ENCODE results near the gene HPX. TPM values are rescaled to one million over a fixed set of nuclear protein-coding genes. Genes with fewer than 3 reads are reported as not detected.

HPX gene
- total and polyA plus RNA-seq, 2 of the 13 experiments (the other 11 are each of a cell fraction or from before 2014, with no cell fraction given), result 9.2 to 57.4 TPM

DNA sequence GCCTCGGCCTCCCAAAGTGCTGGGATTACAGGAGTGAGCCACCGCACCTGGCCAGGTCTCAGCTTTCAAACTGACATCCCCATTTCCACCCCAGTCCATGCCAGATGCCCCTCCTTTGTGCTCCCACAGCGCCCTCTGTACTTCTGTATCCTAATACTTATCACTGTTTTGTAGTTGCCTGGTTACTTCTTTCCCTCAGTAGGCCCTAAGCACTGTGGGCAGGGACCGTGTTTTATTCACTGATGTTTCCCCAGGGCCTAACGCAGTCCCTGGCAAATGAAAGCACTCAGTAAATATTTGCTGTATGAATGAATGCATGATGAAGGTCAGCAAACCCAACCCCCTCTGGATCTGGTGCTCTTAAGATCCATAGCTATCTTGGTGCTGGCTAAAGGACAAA lies 35.1 kb upstream of the HPX start:
- Histone ChIP-seq H3K4me1 (ENCODE audit: insufficient read depth, low read length) (peaks cover 52% of the 10 kb centered on the region), H3K27ac (ENCODE audit: extremely low read length, insufficient read depth, low read length) (peak overlapping the region; percentile 30), H3K36me3 (replicated peaks in 1 of 2; ENCODE audit: control insufficient read depth in 1 of 2, insufficient read depth in 2 of 2, low read length in 2 of 2) (peaks cover 9 to 25% of the 10 kb centered on the region in 2 experiments), H3K27me3 (ENCODE audit: control insufficient read depth in 1 of 2, insufficient read depth in 2 of 2, low read length in 2 of 2) (no peaks in the 10 kb centered on the region; a peak in 2 of 5 replicates), H3K9ac (ENCODE audit: insufficient read depth, low read depth, low read length) (no peak overlapping the region), H4K20me1 (ENCODE audit: insufficient read depth, low read length) (no peaks in the 10 kb centered on the region; the same call in 1 of the 2 replicates), H3K4me3 (replicated peaks in 1 of 3; ENCODE audit: insufficient read depth in 1 of 3, low read depth in 2 of 3, low read length in 3 of 3) (no peak overlapping the region), H3K9me3 (ENCODE audit: low read length) (no peaks in the 10 kb centered on the region), H3K79me2 (ENCODE audit: insufficient read depth, low read length) (peaks cover 15% of the 10 kb centered on the region), H2AFZ (ENCODE audit: low read length) (no peak overlapping the region), H3K4me2 (ENCODE audit: low read depth, low read length) (no peak overlapping the region)
- CTCF ChIA-PET (ENCODE audit: low intra/inter-chr PET ratio, low total read pairs), result no interaction called here
- TF ChIP-seq RFXANK (CRISPR knock-in tag; IDR thresholded peaks at IDR 0.05), result no peak
- no peak for TF ChIP-seq POGZ (CRISPR knock-in tag; IDR thresholded peaks at IDR 0.05)
- TF ChIP-seq, protein P1, sequence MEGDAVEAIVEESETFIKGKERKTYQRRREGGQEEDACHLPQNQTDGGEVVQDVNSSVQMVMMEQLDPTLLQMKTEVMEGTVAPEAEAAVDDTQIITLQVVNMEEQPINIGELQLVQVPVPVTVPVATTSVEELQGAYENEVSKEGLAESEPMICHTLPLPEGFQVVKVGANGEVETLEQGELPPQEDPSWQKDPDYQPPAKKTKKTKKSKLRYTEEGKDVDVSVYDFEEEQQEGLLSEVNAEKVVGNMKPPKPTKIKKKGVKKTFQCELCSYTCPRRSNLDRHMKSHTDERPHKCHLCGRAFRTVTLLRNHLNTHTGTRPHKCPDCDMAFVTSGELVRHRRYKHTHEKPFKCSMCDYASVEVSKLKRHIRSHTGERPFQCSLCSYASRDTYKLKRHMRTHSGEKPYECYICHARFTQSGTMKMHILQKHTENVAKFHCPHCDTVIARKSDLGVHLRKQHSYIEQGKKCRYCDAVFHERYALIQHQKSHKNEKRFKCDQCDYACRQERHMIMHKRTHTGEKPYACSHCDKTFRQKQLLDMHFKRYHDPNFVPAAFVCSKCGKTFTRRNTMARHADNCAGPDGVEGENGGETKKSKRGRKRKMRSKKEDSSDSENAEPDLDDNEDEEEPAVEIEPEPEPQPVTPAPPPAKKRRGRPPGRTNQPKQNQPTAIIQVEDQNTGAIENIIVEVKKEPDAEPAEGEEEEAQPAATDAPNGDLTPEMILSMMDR (CRISPR knock-in tag; IDR thresholded peaks at IDR 0.05), result peak; percentile 29; the same call in 1 of the 2 replicates
- no peak for TF ChIP-seq BHLHE40 (IDR thresholded peaks at IDR 0.05; ENCODE audit: low read length)
- no peak for TF ChIP-seq ARNT (IDR thresholded peaks at IDR 0.05)
- TF ChIP-seq JUN (CRISPR knock-in tag; IDR thresholded peaks at IDR 0.05), result no peak
- TF ChIP-seq, protein P2, sequence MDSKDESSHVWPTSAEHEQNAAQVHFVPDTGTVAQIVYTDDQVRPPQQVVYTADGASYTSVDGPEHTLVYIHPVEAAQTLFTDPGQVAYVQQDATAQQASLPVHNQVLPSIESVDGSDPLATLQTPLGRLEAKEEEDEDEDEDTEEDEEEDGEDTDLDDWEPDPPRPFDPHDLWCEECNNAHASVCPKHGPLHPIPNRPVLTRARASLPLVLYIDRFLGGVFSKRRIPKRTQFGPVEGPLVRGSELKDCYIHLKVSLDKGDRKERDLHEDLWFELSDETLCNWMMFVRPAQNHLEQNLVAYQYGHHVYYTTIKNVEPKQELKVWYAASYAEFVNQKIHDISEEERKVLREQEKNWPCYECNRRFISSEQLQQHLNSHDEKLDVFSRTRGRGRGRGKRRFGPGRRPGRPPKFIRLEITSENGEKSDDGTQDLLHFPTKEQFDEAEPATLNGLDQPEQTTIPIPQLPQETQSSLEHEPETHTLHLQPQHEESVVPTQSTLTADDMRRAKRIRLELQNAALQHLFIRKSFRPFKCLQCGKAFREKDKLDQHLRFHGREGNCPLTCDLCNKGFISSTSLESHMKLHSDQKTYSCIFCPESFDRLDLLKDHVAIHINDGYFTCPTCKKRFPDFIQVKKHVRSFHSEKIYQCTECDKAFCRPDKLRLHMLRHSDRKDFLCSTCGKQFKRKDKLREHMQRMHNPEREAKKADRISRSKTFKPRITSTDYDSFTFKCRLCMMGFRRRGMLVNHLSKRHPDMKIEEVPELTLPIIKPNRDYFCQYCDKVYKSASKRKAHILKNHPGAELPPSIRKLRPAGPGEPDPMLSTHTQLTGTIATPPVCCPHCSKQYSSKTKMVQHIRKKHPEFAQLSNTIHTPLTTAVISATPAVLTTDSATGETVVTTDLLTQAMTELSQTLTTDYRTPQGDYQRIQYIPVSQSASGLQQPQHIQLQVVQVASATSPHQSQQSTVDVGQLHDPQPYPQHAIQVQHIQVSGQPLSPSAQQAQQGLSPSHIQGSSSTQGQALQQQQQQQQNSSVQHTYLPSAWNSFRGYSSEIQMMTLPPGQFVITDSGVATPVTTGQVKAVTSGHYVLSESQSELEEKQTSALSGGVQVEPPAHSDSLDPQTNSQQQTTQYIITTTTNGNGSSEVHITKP (CRISPR knock-in tag; IDR thresholded peaks at IDR 0.05; ENCODE audit: low read depth), result no peak
- TF ChIP-seq, protein P3, sequence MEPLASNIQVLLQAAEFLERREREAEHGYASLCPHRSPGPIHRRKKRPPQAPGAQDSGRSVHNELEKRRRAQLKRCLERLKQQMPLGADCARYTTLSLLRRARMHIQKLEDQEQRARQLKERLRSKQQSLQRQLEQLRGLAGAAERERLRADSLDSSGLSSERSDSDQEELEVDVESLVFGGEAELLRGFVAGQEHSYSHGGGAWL (CRISPR knock-in tag; IDR thresholded peaks at IDR 0.05), result no peak
- TF ChIP-seq ONECUT2 (CRISPR knock-in tag; IDR thresholded peaks at IDR 0.05), result no peak
- TF ChIP-seq ZNF605 (CRISPR knock-in tag; IDR thresholded peaks at IDR 0.05), result no peak
- TF ChIP-seq ESRRA (CRISPR knock-in tag; IDR thresholded peaks at IDR 0.05; ENCODE audit: low read depth), result no peak
- peak; percentile 17; the same call in 1 of the 2 replicates for TF ChIP-seq RFX1 (IDR thresholded peaks at IDR 0.05)
- no peak for TF ChIP-seq ZNF546 (CRISPR knock-in tag; conservative IDR thresholded peaks at IDR 0.05)
- no peak for TF ChIP-seq SMARCC2 (IDR thresholded peaks at IDR 0.05)
- TF ChIP-seq, protein P4, sequence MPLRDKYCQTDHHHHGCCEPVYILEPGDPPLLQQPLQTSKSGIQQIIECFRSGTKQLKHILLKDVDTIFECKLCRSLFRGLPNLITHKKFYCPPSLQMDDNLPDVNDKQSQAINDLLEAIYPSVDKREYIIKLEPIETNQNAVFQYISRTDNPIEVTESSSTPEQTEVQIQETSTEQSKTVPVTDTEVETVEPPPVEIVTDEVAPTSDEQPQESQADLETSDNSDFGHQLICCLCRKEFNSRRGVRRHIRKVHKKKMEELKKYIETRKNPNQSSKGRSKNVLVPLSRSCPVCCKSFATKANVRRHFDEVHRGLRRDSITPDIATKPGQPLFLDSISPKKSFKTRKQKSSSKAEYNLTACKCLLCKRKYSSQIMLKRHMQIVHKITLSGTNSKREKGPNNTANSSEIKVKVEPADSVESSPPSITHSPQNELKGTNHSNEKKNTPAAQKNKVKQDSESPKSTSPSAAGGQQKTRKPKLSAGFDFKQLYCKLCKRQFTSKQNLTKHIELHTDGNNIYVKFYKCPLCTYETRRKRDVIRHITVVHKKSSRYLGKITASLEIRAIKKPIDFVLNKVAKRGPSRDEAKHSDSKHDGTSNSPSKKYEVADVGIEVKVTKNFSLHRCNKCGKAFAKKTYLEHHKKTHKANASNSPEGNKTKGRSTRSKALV (CRISPR knock-in tag; IDR thresholded peaks at IDR 0.05), result no peak
- TF ChIP-seq ZNF24 (IDR thresholded peaks at IDR 0.05), result peak; percentile 53; the same call in 1 of the 2 replicates
- DNase-seq (ENCODE audit: low spot score) (peak; percentile 41), FAIRE-seq (no peak), ATAC-seq (peak; percentile 14; the same call in 2 of the 3 replicates)
- intact Hi-C loops (cut with micrococcal nuclease; ENCODE audit: unreplicated experiment) (no loop called here), in situ Hi-C loops (cut with HindIII; ENCODE audit: extremely low pct_ligation_motif_present, low pct_unique_long_range_greater_than_20kb) (no loop called here)
- WGBS (ENCODE audit: low lambda C conversion rate), result 52% methylated on average over 5 of the region's 5 CpGs
- BruUV-seq (replicated peaks), result no TSS peak
- POLR2A ChIA-PET, result interaction anchor here (1.4 to 2.2 kb wide), 5 partner anchors 9 to 143 kb away, joined by 3 to 13 read pairs (median 4); partner anchors contain the start of gene TPP1

Measured in HepG2 (cell line).